CD4-positive, alpha-beta T cell treated with Interleukin-21 for 1 hour (primary cell): Measurements from ENCODE around the gene WNK3.
A peak's percentile ranks its signal among the peaks of the same experiment; 100 is the strongest.
"Not testable (repeated sequence)": the region's sequence is repeated elsewhere in the genome, so short reads cannot be mapped to it uniquely, and the experiment has no call there.

ENCODE experiments used
- DNase-seq: peaks from one replicate; pipeline ENCODE4 v3.0.0-alpha.2; 2020

WNK3 gene

GRCh38 chrX:54357414-54358377, at the start of gene WNK3:
WNK3 (minus strand) TSS chrX:54358046.
- peak; percentile 37 for DNase-seq

GRCh38 chrX:54407266-54407665, 49.4 kb upstream of the WNK3 start:
- DNase-seq: no peak

GRCh38 chrX:54397113-54397512, 39.3 kb upstream of the WNK3 start:
- no peak for DNase-seq

GRCh38 chrX:54386314-54386713, 28.5 kb upstream of the WNK3 start:
- DNase-seq: no peak

GRCh38 chrX:54384661-54385060, 26.8 kb upstream of the WNK3 start:
- DNase-seq: not testable (repeated sequence)

GRCh38 chrX:54359408-54359807, 1.6 kb upstream of the WNK3 start:
- no peak for DNase-seq

GRCh38 chrX:54358424-54359211, 772 bp upstream of the WNK3 start:
- DNase-seq: peak; percentile 42

GRCh38 chrX:54352677-54353076, 5.2 kb downstream of the WNK3 start:
- no peak for DNase-seq

- not testable (repeated sequence) for DNase-seq
These were observed 20.5 kb downstream of the WNK3 start for GRCh38 chrX:54337383-54337782.

GRCh38 chrX:54325077-54325476, 32.8 kb downstream of the WNK3 start:
- no peak for DNase-seq

- no peak for DNase-seq
These were observed 37.8 kb downstream of the WNK3 start for GRCh38 chrX:54320067-54320466.

- no peak for DNase-seq
These were observed 51.5 kb downstream of the WNK3 start for GRCh38 chrX:54306379-54306778.

GRCh38 chrX:54301516-54301915, 56.3 kb downstream of the WNK3 start:
- DNase-seq: no peak

GRCh38 chrX:54294306-54294705, 63.5 kb downstream of the WNK3 start:
- DNase-seq: no peak

- no peak for DNase-seq
These were observed 65.1 kb downstream of the WNK3 start for GRCh38 chrX:54292755-54293154.

GRCh38 chrX:54291758-54292157, 66.1 kb downstream of the WNK3 start:
- DNase-seq: no peak

- no peak for DNase-seq
These were observed 68.9 kb downstream of the WNK3 start for GRCh38 chrX:54288968-54289367.

- DNase-seq: no peak
These were observed 69.6 kb downstream of the WNK3 start for GRCh38 chrX:54288277-54288676.

GRCh38 chrX:54281676-54282075, 76.2 kb downstream of the WNK3 start:
- DNase-seq: no peak

GRCh38 chrX:54280466-54280865, 77.4 kb downstream of the WNK3 start:
- no peak for DNase-seq

GRCh38 chrX:54271664-54272063, 86.2 kb downstream of the WNK3 start:
- DNase-seq: no peak

- DNase-seq: peak; percentile 7
These were observed 109.5 kb downstream of the WNK3 start for GRCh38 chrX:54248309-54248708.

GRCh38 chrX:54246866-54247265, 111.0 kb downstream of the WNK3 start:
- no peak for DNase-seq

- no peak for DNase-seq
These were observed 119.3 kb downstream of the WNK3 start for GRCh38 chrX:54238588-54238987.
